Umbilical cord (tissue), 2 donors: Measurements from ENCODE around the gene TBC1D10B. TPM values are rescaled to one million over a fixed set of nuclear protein-coding genes. Genes with fewer than 3 reads are reported as not detected.
A peak's percentile ranks its signal among the peaks of the same experiment; 100 is the strongest.
"Not testable (repeated sequence)": the region's sequence is repeated elsewhere in the genome, so short reads cannot be mapped to it uniquely, and the experiment has no call there.

ENCODE experiments used
- DNase-seq: peaks from one replicate; pipeline ENCODE4 v3.0.0-alpha.2; 2015; ENCODE audit warnings: low spot score
- total RNA-seq: library from RNA; depleted of rRNA; stranded (reverse); fragments of >200 nt; gene quantifications from one replicate; pipeline ENCODE4 v1.2.3, GENCODE V29; 2014; ENCODE audit warnings: low replicate concordance; ENCODE audit not compliant: insufficient read depth

TBC1D10B gene
- total RNA-seq, 1 donor from 2014 or later = 35.6 TPM

GRCh38 chr16:30397776-30398660, 27.7 kb upstream of the TBC1D10B start:
- DNase-seq = no peak

- no peak for DNase-seq
Observed at GRCh38 chr16:30397056-30397455, 26.8 kb upstream of the TBC1D10B start.

GRCh38 chr16:30396627-30397026, 26.3 kb upstream of the TBC1D10B start:
- DNase-seq = not testable (repeated sequence)

GRCh38 chr16:30395992-30396585, 25.8 kb upstream of the TBC1D10B start:
- DNase-seq = peak; percentile 38

- peak; percentile 95 for DNase-seq
Observed at GRCh38 chr16:30395155-30395991, 25.1 kb upstream of the TBC1D10B start, which contains the start of gene ZNF48. ZNF48 (plus strand) TSS chr16:30395420; CDS start chr16:30395795, 375 bp downstream.

GRCh38 chr16:30394592-30395154, 24.4 kb upstream of the TBC1D10B start:
- DNase-seq = no peak

GRCh38 chr16:30383521-30383920, 13.2 kb upstream of the TBC1D10B start:
- peak; percentile 61 for DNase-seq

GRCh38 chr16:30382111-30382881, 12.0 kb upstream of the TBC1D10B start, which contains the start of gene SEPTIN1:
SEPTIN1 (minus strand) TSS chr16:30382561; CDS start chr16:30382542, 19 bp downstream.
- no peak for DNase-seq

- no peak for DNase-seq
Observed at GRCh38 chr16:30381291-30382041, 11.2 kb upstream of the TBC1D10B start.

- DNase-seq = no peak
Observed at GRCh38 chr16:30380803-30381208, 10.5 kb upstream of the TBC1D10B start.

GRCh38 chr16:30380072-30380802, 9.9 kb upstream of the TBC1D10B start:
- DNase-seq = no peak

GRCh38 chr16:30379158-30379783, 9.0 kb upstream of the TBC1D10B start:
- DNase-seq = no peak

GRCh38 chr16:30378236-30379157, 8.2 kb upstream of the TBC1D10B start:
- DNase-seq = peak; percentile 99

- DNase-seq = peak; percentile 92
Observed at GRCh38 chr16:30377812-30378235, 7.5 kb upstream of the TBC1D10B start.

GRCh38 chr16:30377050-30377811, 6.9 kb upstream of the TBC1D10B start:
- DNase-seq = no peak

- DNase-seq = peak; percentile 65
Observed at GRCh38 chr16:30376461-30376902, 6.2 kb upstream of the TBC1D10B start.

GRCh38 chr16:30375864-30376263, 5.6 kb upstream of the TBC1D10B start:
- no peak for DNase-seq
